ENCODE measurements around the gene CNTNAP2. TPM values are rescaled to one million over a fixed set of nuclear protein-coding genes. Genes with fewer than 3 reads are reported as not detected.

The CNTNAP2 gene
- polyA plus RNA-seq, 2 donors, result 0.41 to 0.48 TPM

GRCh38 chr7:146683439-146683838 is 566.8 kb downstream of the CNTNAP2 start:
- no peaks in the 10 kb centered on the region for H3K4me1 ChIP-seq (ENCODE audit: control insufficient read depth in 2 of 2, insufficient read depth in 2 of 2, low read length in 1 of 2)
- H3K4me3 ChIP-seq (ENCODE audit: low read depth in 1 of 2, low read length in 2 of 2), result no peak overlapping the region
- H3K27ac ChIP-seq (ENCODE audit: low read depth in 2 of 2, low read length in 1 of 2), result no peak overlapping the region
- no peaks in the 10 kb centered on the region for H3K27me3 ChIP-seq (ENCODE audit: control insufficient read depth in 1 of 2, insufficient read depth in 2 of 2, low read length in 2 of 2)
- 63 to 75% methylated on average over 1 of the region's 1 CpG for WGBS, 2 donors
- H3K9me3 ChIP-seq (ENCODE audit: control insufficient read depth in 2 of 2, insufficient read depth in 1 of 2, low read depth in 1 of 2, low read length in 1 of 2), result no peaks in the 10 kb centered on the region
- H3K36me3 ChIP-seq (ENCODE audit: control insufficient read depth in 2 of 2, insufficient read depth in 2 of 2, low read length in 1 of 2), result no peaks in the 10 kb centered on the region

- Histone ChIP-seq H3K9me3 (ENCODE audit: control insufficient read depth in 2 of 2, insufficient read depth in 1 of 2, low read depth in 1 of 2, low read length in 1 of 2) (no peaks in the 10 kb centered on the region), H3K27ac (ENCODE audit: low read depth in 2 of 2, low read length in 1 of 2) (no peak overlapping the region), H3K4me1 (ENCODE audit: control insufficient read depth in 2 of 2, insufficient read depth in 2 of 2, low read length in 1 of 2) (no peaks in the 10 kb centered on the region), H3K27me3 (ENCODE audit: control insufficient read depth in 1 of 2, insufficient read depth in 2 of 2, low read length in 2 of 2) (no peaks in the 10 kb centered on the region), H3K4me3 (ENCODE audit: low read depth in 1 of 2, low read length in 2 of 2) (no peak overlapping the region), H3K36me3 (ENCODE audit: control insufficient read depth in 2 of 2, insufficient read depth in 2 of 2, low read length in 1 of 2) (no peaks in the 10 kb centered on the region)
- WGBS, 2 donors, result 80 to 84% methylated on average over 3 of the region's 3 CpGs
Measured at GRCh38 chr7:146690987-146691386, 574.4 kb downstream of the CNTNAP2 start.

DNA sequence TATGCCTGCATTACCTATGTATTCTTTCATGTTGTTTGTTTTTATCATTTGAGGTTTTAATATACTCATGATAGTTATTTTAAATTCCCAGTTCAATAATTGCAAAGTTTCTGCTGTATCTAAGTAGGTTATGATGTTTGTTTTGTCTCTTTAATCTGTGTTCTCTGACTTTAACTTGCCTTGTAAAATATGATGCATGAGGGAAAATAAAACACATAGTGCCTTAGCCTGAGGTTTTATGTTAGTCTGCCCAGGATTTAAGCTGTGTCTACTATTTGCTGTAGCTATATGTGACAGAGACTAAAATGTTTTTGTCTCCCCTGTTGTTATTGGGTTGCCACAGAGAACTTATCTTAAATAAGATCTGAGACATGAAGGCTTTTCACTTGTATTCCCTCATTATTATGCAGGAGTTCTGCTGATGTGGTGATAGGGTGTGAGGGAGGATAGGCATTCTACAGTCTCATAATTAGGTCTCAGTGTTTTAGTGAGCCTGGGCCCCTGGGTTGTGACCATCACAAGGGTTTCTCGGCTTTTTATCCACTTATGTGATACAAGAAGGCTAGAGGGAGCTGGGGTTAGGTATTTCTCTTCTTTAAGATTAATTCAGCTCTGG is 582.5 kb downstream of the CNTNAP2 start:
- H3K27me3 ChIP-seq (ENCODE audit: control insufficient read depth in 1 of 2, insufficient read depth in 2 of 2, low read length in 2 of 2), result no peaks in the 10 kb centered on the region
- no peak overlapping the region for H3K4me3 ChIP-seq (ENCODE audit: low read depth in 1 of 2, low read length in 2 of 2)
- no peaks in the 10 kb centered on the region for H3K9me3 ChIP-seq (ENCODE audit: control insufficient read depth in 2 of 2, insufficient read depth in 1 of 2, low read depth in 1 of 2, low read length in 1 of 2)
- WGBS, 2 donors, result 56 to 74% methylated on average over 1 of the region's 1 CpG
- H3K4me1 ChIP-seq (ENCODE audit: control insufficient read depth in 2 of 2, insufficient read depth in 2 of 2, low read length in 1 of 2), result no peaks in the 10 kb centered on the region
- H3K36me3 ChIP-seq (ENCODE audit: control insufficient read depth in 2 of 2, insufficient read depth in 2 of 2, low read length in 1 of 2), result no peaks in the 10 kb centered on the region
- no peak overlapping the region for H3K27ac ChIP-seq (ENCODE audit: low read depth in 2 of 2, low read length in 1 of 2)

- Histone ChIP-seq H3K27me3 (ENCODE audit: control insufficient read depth in 1 of 2, insufficient read depth in 2 of 2, low read length in 2 of 2) (no peaks in the 10 kb centered on the region), H3K4me3 (ENCODE audit: low read depth in 1 of 2, low read length in 2 of 2) (no peak overlapping the region), H3K9me3 (ENCODE audit: control insufficient read depth in 2 of 2, insufficient read depth in 1 of 2, low read depth in 1 of 2, low read length in 1 of 2) (no peaks in the 10 kb centered on the region), H3K4me1 (ENCODE audit: control insufficient read depth in 2 of 2, insufficient read depth in 2 of 2, low read length in 1 of 2) (no peaks in the 10 kb centered on the region), H3K36me3 (ENCODE audit: control insufficient read depth in 2 of 2, insufficient read depth in 2 of 2, low read length in 1 of 2) (no peaks in the 10 kb centered on the region), H3K27ac (ENCODE audit: low read depth in 2 of 2, low read length in 1 of 2) (no peak overlapping the region)
- 78 to 79% methylated on average over 1 of the region's 1 CpG for WGBS, 2 donors
Measured at GRCh38 chr7:146700015-146700560, 583.5 kb downstream of the CNTNAP2 start.

GRCh38 chr7:146701166-146701565 is 584.6 kb downstream of the CNTNAP2 start:
- Histone ChIP-seq H3K36me3 (ENCODE audit: control insufficient read depth in 2 of 2, insufficient read depth in 2 of 2, low read length in 1 of 2) (no peaks in the 10 kb centered on the region), H3K4me3 (ENCODE audit: low read depth in 1 of 2, low read length in 2 of 2) (no peak overlapping the region), H3K4me1 (ENCODE audit: control insufficient read depth in 2 of 2, insufficient read depth in 2 of 2, low read length in 1 of 2) (no peaks in the 10 kb centered on the region), H3K9me3 (ENCODE audit: control insufficient read depth in 2 of 2, insufficient read depth in 1 of 2, low read depth in 1 of 2, low read length in 1 of 2) (no peaks in the 10 kb centered on the region), H3K27me3 (ENCODE audit: control insufficient read depth in 1 of 2, insufficient read depth in 2 of 2, low read length in 2 of 2) (no peaks in the 10 kb centered on the region), H3K27ac (ENCODE audit: low read depth in 2 of 2, low read length in 1 of 2) (no peak overlapping the region)
- 34 to 39% methylated on average over 3 of the region's 3 CpGs for WGBS, 2 donors

- Histone ChIP-seq H3K4me1 (ENCODE audit: control insufficient read depth in 2 of 2, insufficient read depth in 2 of 2, low read length in 1 of 2) (no peaks in the 10 kb centered on the region), H3K36me3 (ENCODE audit: control insufficient read depth in 2 of 2, insufficient read depth in 2 of 2, low read length in 1 of 2) (no peaks in the 10 kb centered on the region), H3K4me3 (ENCODE audit: low read depth in 1 of 2, low read length in 2 of 2) (no peak overlapping the region), H3K27me3 (ENCODE audit: control insufficient read depth in 1 of 2, insufficient read depth in 2 of 2, low read length in 2 of 2) (no peaks in the 10 kb centered on the region), H3K9me3 (ENCODE audit: control insufficient read depth in 2 of 2, insufficient read depth in 1 of 2, low read depth in 1 of 2, low read length in 1 of 2) (peaks cover 0 to 3% of the 10 kb centered on the region in 2 donors), H3K27ac (ENCODE audit: low read depth in 2 of 2, low read length in 1 of 2) (no peak overlapping the region)
- WGBS, 2 donors, result 64 to 76% methylated on average over 1 of the region's 1 CpG
Measured at GRCh38 chr7:146702898-146703297, 586.3 kb downstream of the CNTNAP2 start.

- H3K4me3 ChIP-seq (ENCODE audit: low read depth in 1 of 2, low read length in 2 of 2), result no peak overlapping the region
- H3K4me1 ChIP-seq (ENCODE audit: control insufficient read depth in 2 of 2, insufficient read depth in 2 of 2, low read length in 1 of 2), result no peaks in the 10 kb centered on the region
- H3K27me3 ChIP-seq (ENCODE audit: control insufficient read depth in 1 of 2, insufficient read depth in 2 of 2, low read length in 2 of 2), result no peaks in the 10 kb centered on the region
- no peak overlapping the region for H3K27ac ChIP-seq (ENCODE audit: low read depth in 2 of 2, low read length in 1 of 2)
- peaks cover 0 to 3% of the 10 kb centered on the region in 2 donors for H3K9me3 ChIP-seq (ENCODE audit: control insufficient read depth in 2 of 2, insufficient read depth in 1 of 2, low read depth in 1 of 2, low read length in 1 of 2)
- WGBS, 2 donors, result 50 to 59% methylated on average over 4 of the region's 4 CpGs
- H3K36me3 ChIP-seq (ENCODE audit: control insufficient read depth in 2 of 2, insufficient read depth in 2 of 2, low read length in 1 of 2), result no peaks in the 10 kb centered on the region
Measured at GRCh38 chr7:146709451-146710027, 592.9 kb downstream of the CNTNAP2 start.

DNA sequence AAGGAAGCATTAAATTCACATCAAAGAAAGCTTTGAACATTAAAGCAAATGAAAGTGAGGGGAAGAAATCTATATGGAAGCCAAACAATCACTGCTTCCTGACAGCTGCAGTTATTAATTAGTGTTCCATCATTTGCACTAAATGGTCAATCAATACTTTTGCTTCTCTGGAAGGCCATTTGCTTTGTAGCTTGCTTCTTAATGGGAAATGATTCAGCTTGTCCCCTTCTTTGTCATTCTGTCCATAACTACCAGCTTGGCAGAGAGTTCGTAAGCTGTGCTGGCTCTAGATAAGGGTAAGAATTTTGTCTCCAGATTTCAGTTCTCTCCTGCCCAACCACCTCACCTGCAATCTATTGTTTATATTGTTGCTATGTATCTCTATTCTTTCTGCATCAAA is 596.6 kb downstream of the CNTNAP2 start:
- whole genome bisulfite sequencing, 2 donors, result 67 to 73% methylated on average over 1 of the region's 1 CpG

GRCh38 chr7:146713934-146714333 is 597.3 kb downstream of the CNTNAP2 start:
- H3K36me3 ChIP-seq (ENCODE audit: control insufficient read depth in 2 of 2, insufficient read depth in 2 of 2, low read length in 1 of 2), result no peaks in the 10 kb centered on the region
- H3K27me3 ChIP-seq (ENCODE audit: control insufficient read depth in 1 of 2, insufficient read depth in 2 of 2, low read length in 2 of 2), result no peaks in the 10 kb centered on the region
- H3K4me1 ChIP-seq (ENCODE audit: control insufficient read depth in 2 of 2, insufficient read depth in 2 of 2, low read length in 1 of 2), result no peaks in the 10 kb centered on the region
- H3K4me3 ChIP-seq (ENCODE audit: low read depth in 1 of 2, low read length in 2 of 2), result no peak overlapping the region
- H3K27ac ChIP-seq (ENCODE audit: low read depth in 2 of 2, low read length in 1 of 2), result no peak overlapping the region
- 83 to 93% methylated on average over 3 of the region's 3 CpGs for whole genome bisulfite sequencing, 2 donors
- H3K9me3 ChIP-seq (ENCODE audit: control insufficient read depth in 2 of 2, insufficient read depth in 1 of 2, low read depth in 1 of 2, low read length in 1 of 2), result peaks cover 0 to 3% of the 10 kb centered on the region in 2 donors

More for the DNA sequence above, 596.6 kb downstream of the CNTNAP2 start:
- Histone ChIP-seq H3K27me3 (ENCODE audit: control insufficient read depth in 1 of 2, insufficient read depth in 2 of 2, low read length in 2 of 2) (no peaks in the 10 kb centered on the region), H3K4me3 (ENCODE audit: low read depth in 1 of 2, low read length in 2 of 2) (no peak overlapping the region), H3K36me3 (ENCODE audit: control insufficient read depth in 2 of 2, insufficient read depth in 2 of 2, low read length in 1 of 2) (no peaks in the 10 kb centered on the region), H3K4me1 (ENCODE audit: control insufficient read depth in 2 of 2, insufficient read depth in 2 of 2, low read length in 1 of 2) (no peaks in the 10 kb centered on the region), H3K27ac (ENCODE audit: low read depth in 2 of 2, low read length in 1 of 2) (no peak overlapping the region), H3K9me3 (ENCODE audit: control insufficient read depth in 2 of 2, insufficient read depth in 1 of 2, low read depth in 1 of 2, low read length in 1 of 2) (peaks cover 0 to 3% of the 10 kb centered on the region in 2 donors)

- H3K36me3 ChIP-seq (ENCODE audit: control insufficient read depth in 2 of 2, insufficient read depth in 2 of 2, low read length in 1 of 2), result no peaks in the 10 kb centered on the region
- H3K27me3 ChIP-seq (ENCODE audit: control insufficient read depth in 1 of 2, insufficient read depth in 2 of 2, low read length in 2 of 2), result no peaks in the 10 kb centered on the region
- H3K9me3 ChIP-seq (ENCODE audit: control insufficient read depth in 2 of 2, insufficient read depth in 1 of 2, low read depth in 1 of 2, low read length in 1 of 2), result peaks cover 0 to 3% of the 10 kb centered on the region in 2 donors
- H3K4me1 ChIP-seq (ENCODE audit: control insufficient read depth in 2 of 2, insufficient read depth in 2 of 2, low read length in 1 of 2), result no peaks in the 10 kb centered on the region
- no peak overlapping the region for H3K27ac ChIP-seq (ENCODE audit: low read depth in 2 of 2, low read length in 1 of 2)
- no peak overlapping the region for H3K4me3 ChIP-seq (ENCODE audit: low read depth in 1 of 2, low read length in 2 of 2)
- WGBS, 2 donors, result 36 to 38% methylated on average over 2 of the region's 2 CpGs
Measured at GRCh38 chr7:146720195-146720594, 603.6 kb downstream of the CNTNAP2 start.
